GM19023 (cell line): ENCODE data around the gene ZMYND10.

Source experiments
- ATAC-seq: cut with Tn5 transposase; IDR thresholded peaks from one replicate; pipeline ENCODE4 v1.9.1; 2021; ENCODE audit warnings: mild to moderate bottlenecking, moderate library complexity; ENCODE audit not compliant: unreplicated experiment

ZMYND10 gene

DNA sequence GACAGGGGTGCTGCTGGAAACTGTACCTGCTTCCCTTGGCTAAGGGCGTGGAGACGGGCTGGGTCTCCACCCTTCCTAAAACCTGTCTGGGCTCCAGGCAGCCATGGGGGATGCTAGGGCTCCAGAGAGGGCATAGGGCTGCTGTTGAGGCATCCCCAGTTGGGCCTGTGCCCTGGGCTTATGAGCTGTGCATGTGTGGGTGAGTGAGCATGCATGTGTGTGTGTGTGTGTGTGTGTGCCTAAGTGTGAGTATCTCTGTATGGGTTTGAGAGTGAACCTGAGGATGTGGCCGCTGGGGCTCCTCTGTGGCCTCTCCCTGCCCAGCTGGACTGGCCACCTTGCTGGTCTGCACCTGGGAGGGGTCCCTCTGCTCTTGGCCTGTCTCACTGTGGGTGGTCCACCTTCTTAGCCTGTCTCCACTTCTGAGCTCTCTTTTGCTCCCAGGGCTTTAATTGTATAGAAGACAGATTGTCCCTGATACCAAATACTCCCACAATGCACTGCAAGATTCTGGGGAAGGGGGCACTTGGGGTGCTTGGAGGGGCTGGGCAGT, 25.7 kb upstream of the ZMYND10 start:
- no peak for ATAC-seq

DNA sequence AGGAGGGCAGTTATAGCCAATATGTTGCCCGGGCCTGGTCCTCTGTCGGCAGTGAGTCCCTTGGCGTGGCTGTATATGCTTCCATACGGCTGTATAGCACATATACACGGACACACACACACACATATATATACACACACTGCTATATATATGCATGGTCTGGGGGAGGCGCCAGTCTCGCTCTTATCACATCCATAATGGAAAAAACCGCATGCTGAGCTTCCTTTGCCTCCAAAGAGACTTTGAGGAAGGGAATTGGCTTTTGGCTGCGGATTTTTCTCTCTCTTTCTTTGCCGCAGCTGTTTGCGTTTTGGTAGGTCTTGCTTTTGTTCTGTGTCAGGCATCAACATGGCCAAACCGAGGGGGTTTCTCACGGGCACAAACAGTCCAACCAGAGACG, 25.1 kb upstream of the ZMYND10 start:
- no peak for ATAC-seq

DNA sequence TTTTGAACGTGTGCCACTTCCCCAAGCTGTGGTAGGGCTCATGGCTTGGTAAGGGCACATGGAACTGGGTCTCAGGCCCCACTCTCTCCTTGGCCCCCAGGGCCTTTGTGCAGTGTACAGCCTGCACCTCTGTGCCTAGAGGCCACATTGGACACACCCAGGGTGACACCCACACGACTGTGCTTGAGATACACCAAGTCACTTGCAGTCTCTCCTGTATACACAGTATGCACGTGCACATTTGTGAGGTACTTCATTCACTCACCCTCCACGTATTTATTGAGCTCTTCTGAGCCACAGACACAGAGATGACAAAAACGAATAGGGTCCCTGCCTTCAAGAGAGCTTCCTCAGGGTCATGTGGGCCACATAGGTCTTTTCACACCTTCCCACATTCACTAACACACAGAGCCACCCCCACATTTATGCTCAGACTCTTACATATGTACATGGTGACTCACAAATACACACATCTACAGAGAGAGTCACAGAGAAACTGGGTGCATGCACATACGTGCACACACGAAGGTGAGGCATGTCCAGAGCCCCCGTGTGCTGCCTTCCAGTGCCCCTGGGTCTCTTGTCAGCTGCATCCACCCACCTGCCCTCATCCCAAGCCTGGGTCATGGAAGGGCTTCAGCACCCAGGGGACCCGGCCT, 23.6 kb upstream of the ZMYND10 start:
- ATAC-seq, result no peak

DNA sequence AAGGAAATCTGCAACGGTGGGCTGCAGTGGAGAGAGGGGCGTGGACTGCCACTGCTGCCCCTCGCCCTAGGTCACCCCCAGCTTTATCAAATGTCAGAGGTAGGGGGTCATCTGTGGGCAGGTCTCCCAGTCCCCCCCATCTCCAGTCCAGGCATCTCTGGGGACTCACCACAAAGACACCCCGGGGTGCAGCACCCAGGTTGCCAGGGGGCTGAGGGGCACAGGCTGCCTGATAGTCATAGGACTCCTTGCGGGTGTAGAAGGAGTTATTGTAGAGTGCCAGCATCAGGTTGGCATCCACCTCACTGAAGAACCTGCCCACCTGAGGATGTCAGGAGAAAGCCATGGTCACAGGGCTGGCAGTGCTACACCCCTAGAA, 20.3 kb upstream of the ZMYND10 start:
- ATAC-seq, result no peak

DNA sequence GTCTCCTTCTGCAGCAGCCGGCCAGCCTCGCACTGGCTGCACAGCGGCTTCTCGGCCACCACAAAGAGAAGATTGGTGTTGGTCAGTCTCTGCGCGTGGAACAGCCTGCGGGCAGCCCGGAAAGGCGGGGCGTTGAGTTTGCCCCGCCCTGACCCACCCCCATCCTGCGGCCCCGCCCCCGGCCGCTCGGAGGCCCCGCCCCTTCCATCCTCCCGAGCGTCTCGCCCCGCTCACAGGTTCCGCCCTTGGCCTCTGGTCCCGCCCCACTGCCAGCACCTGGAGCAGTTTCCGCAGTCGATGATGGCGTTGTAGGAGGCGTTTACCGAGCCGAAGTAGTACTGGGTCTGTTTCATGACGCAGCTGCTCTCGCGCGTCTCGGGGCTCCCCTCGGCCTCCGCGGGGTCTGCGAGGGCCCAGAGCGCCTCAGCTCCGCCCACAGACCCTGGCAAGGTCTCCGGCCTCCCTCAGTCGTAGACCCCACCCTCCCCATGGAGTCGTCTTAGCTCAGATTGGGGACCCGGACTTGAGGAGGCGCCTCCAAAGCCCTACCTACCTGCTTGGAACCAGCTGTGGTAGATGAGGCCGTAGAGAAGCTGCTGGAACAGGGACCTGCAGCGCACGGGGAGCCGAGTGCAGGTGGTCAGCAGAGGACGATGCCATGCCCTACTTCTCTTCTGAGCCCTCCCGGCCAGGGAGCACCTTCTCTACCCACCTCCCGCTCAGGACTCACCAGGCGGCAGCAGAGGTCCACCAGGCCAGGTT, 19.7 kb upstream of the ZMYND10 start:
- peak; percentile 92 for ATAC-seq

DNA sequence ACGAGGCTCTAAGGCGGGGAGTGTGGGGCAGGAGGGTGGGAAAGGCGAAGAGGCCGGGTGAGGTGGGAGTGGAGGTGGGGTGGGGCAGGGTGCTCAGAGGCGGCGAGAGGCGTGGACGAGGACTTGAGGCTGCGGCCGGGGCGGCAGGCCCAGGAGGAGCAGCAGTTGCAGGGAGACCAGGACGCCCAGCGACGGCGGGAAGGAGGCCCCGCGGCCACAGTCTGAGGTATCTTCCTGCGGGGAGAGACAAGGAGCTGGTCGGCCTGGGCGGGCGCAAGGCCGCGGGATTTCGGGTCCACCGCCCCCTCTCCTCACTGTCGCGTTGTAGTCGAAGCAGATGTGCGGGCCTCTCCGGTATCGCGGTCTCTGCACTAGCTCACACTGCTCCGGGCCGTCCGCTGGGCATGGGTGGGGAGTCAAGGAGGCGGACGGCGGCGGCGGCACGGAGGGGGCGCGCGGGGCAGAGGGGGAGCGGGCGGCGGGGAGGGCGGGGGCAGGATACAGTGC, 19.1 kb upstream of the ZMYND10 start:
- ATAC-seq, result no peak

DNA sequence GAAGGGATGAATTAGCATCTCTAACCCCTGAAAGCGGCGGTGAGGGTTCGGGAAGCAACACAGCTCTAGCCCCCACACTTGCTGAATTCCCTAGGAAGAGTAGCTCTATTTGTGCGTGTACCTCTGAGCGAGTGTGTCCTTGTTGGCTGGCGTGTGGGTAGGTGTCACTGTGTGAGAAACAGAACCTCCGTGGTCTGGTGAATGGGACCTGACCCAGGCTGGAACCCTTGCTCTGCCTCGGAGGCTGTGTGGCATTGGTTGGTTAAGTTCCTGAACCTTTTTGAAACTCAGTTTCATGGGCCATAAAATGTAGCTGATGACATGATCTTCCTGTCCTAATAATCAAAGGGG, 14.2 kb upstream of the ZMYND10 start:
- peak; percentile 18 for ATAC-seq

DNA sequence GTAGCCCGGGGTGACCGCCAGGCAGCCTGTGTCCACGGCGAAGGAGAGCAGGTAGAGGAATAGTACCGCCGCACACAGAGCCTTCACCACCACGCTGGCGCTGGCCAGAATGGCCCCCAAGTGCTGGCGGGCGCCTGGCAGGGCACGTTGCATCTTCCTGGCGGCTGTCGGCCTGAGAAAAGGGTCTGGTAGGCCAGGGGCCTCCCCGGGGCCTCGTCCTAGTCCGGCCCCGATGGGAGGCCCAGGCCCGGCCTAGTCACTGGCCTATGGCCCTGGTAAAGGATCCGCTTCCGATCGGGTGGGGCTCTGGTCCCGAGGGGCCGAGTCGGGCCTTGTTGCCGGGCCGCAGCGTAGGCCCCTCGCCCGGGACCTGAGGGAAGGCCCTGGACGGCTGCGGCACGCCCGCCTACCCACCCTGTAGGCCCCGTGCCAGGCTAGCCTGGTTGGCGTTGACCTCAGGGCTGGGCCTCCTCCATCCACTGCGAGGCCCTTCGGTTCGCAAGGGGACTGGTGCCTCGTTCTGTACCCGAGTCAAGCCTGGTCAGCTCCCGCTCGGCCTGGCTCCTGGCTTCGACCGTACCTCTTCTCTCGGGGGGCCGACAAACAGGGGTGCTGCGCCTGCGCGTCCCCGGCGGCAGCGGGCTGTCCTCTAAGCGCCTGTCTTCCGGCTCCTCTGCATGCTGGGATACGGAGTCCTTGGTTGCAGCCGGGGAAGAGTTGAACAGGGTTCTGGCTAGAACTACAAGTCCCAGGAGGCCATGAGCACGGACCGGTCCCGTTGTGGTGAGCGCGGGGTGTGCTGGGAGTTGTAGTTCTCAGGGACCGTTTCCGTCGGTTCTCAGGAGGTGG, 13.6 kb upstream of the ZMYND10 start, which contains the start of gene TMEM115:
TMEM115 (minus strand) TSS at position 611 of the 849 bp plus-strand sequence; CDS start at position 153, 458 bp downstream.
- ATAC-seq, result peak; percentile 99

DNA sequence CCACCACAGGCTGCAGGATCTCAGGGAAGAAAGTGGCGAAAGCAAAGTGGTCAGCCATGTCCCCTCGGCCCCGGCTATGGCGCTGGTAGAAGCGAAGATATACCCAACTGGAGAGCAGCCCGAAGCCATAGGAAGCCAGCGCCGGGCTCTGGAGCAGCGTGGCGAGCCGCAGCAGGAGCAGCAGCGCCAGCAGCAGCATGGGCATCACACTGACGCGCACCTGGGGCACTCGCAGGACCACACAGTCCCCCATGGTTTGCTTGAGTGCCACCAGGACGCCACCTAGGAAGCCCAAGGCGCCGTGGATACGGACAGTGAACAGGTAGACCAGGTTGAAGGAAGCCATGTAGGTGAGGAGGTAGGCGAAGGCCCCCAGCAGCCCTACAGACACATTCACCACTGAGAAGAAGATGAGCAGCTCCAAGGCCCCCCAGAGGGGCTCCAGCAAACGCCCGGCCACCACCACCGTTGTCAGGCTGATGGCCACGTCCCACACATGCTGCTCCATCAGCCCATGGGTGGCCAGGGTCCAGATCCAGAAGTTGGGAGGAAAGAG, 12.9 kb upstream of the ZMYND10 start:
- ATAC-seq, result no peak

DNA sequence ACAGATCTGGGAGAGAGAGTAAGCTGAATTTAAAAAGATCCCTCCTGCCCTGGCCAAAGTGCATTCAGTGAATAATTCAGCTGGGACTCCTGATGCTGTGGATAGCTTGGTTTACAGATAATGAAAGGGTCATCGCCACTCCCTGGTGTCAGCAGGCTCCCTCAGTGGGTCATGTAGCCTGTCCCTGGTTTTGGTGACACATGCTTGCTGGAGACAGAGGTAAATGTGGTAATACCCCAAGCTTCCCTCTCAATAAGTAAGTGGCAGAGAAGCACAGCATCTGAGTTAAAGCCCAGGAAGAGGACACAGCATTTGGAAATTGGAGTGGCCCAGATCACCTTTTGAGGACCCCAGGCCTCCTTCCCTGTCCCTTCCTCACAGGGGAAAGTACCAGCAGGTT, 11.9 kb upstream of the ZMYND10 start:
- ATAC-seq, result no peak

DNA sequence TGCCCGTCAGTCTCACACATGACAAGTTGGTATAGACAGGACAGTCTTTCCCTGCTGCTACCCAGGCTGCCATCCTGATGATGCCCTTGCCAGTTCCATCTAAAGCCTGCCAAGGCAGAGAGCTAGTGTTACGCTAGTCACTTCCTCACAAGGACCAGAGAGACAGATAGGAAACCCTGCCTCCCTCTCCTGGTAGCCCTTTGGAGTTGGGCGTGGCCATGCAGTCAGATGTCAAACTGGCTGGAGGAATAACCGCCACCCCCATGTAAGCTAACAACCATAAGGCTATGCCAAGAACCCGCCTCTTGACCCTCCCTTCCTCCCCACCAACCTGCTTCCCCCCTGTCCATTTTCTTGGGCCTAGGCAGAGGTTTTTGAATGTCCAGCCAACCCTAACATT, 11.0 kb upstream of the ZMYND10 start:
- no peak for ATAC-seq

DNA sequence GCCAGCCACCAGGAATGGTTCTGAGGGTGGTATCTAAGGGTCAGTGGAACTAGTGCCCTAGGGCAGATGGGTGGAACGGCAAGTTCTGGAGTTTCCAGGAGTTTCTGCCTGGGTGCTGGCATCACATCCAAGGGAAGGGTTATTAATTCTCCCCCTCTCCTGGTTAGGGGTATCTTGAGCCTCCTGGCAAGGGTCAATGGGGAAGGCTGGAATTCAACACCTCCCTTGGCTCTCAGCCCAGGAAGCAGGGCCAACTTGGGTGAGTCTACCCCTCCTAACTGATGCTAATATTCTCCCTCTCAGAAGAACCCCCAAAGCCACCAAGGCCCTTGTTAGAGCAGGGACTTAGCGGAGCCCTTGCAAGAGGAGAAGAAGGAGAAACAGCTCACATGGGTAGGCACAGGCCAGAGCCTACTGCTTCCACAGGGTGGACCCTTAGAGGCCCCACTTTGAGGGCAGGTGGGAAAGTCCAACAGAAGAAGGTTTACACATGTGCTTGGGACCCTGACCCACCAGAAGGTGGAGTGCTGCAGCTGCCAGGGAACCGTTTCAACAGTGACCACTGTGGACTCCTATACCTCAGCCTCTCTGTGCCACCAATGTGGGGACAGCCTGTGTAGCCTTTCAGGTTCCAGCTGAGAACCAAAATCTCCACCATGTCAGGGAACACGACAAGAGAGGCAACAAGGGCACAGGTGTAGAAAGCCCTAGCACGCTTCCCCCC, 10.5 kb upstream of the ZMYND10 start:
- no peak for ATAC-seq

DNA sequence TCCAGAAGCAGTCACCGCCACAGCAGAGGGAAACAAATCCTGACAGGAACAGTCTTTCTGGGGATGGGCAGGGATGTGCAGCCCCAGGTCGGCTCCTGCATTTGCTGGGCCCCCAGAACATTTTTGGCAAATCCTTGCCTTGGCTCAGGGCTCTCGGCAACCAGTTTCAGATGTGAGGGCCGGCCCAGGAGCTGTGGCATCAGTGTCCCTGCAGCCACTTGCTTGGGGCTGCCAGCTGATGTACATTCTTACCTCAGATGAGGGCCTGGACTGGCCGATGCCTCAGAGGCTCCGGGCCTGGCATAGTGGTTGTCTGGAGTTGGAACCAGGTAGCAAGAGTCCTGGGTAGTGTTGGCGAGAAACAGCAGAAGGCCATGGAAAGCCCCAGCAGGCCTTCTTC, 9.3 kb upstream of the ZMYND10 start:
- no peak for ATAC-seq

DNA sequence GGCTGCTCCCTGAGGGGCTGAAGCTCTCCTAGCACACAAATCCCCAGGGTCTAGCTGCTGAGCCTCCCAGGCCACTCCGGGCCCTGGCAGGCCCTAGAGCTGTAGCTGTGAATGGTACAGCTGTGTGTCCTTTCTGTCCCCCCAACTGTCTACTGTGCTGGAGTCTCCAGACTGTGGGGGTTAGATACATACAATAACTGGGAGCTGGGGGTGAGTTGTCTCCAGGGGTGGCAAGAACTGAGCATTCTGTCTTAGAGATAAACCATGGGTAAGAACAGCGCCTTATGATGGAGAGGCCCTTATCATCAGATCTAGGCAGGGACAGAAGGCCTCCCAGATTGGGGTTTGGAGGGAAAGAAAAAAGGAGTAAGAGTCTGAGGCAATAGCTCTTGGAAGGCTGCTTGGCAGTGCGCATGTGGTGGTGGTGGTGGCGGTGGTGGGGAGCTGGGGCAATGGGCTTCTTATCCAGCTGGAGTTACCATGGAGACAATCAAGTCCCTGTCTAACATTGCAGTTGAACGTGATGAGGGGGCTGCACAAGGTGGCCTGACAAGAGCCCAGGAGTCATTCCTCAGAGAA, 8.7 kb upstream of the ZMYND10 start:
- ATAC-seq, result no peak

DNA sequence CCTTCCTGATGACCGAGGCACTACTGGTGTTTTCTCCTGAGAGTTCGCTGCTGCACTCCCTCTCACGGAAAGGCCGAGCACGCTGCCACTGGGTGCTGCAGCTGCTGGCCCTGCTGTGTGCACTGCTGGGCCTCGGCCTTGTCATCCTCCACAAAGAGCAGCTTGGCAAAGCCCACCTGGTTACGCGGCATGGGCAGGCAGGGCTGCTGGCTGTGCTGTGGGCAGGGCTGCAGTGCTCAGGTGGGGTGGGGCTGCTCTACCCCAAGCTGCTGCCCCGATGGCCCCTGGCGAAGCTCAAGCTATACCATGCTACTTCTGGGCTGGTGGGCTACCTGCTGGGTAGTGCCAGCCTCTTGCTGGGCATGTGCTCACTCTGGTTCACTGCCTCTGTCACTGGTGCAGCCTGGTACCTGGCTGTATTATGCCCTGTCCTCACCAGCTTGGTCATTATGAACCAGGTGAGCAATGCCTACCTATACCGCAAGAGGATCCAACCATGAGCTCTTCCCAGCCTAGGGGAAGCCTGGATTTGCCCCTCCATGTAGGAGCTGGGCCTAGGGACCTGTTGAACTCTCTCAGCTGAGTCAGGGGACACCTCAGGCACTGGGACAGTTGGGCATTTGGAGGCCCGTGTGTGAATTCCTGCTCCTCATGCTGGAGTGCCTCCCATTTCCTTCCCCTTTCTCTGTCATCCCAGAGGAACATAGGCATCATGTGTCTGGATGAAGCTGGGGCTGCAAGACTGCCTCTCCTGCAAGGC, 7.9 kb upstream of the ZMYND10 start:
- no peak for ATAC-seq

DNA sequence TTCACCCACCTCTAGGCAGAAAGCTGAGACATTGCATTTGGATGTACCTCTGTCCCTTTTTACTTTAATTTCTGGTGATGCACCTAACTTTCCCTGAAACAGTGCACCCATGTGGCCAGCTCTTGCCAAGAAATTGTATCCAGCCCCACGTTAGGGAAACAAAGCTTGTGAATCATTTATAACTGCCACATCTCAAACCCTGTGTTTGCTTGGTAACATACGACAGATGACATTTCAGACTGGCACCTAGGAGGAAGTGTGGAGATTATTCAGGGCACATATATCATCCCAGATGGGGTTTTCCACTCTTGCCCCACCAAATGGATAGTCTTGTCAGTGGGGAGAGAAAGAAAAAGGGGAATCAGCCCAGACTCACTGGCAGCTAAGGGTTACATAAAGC, 7.2 kb upstream of the ZMYND10 start:
- no peak for ATAC-seq

DNA sequence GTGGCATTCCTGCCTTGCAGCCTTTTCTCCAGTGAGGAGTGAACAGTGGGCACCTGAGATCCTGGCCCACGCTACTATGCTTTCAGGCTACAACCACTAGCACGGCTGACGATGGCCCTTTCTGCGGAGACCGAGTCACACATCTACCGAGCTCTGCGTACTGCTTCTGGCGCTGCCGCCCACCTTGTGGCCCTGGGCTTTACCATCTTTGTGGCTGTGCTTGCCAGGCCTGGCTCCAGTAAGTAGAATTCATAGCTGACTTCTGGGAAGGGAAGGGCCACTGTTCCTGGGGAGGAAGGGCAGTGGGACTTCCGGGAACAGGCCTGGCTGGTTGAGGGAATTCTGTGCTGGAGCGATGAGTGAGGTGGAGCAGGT, 5.8 kb upstream of the ZMYND10 start:
- ATAC-seq, result no peak

DNA sequence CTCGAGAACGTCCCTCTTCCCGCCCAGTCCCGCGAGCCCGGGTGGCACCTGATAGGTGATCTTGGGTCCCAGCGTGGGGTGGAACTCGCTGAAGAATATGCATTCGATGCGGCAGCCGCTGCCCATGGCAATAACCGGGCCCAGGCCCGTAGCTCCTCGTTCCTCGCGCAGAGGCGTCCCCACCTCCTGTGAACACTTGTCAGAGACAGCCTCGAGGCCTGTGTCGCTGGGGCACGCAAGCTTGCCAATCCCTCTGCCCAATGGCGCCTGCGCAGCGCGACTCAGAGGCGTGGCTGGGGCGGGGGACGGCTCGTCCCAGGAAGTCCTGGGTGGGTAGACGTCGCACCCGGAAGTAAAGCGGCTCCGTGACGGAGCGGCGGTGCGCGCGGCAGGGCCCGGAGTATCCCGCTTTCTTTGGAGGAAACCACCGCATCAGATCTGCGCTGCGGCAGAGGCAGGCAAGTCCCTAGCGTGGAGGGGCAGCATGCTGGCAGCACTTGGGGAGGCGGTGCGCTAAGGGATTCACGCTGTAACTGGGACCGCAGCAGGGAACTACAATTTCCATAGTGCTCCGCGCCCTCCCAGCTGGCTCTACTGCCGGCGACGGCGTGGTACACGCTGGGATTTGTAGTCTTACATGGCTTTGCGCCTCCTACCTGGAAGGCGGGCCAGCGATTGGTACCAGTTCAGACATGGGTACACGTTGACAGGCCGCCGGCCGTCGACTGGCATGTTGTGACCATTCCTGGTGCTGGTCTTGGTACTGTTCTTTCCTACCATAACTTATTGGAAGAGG, 5.2 kb upstream of the ZMYND10 start, which contains the start of the genes CYB561D2 and NPRL2:
CYB561D2 (plus strand) TSS at position 336 of the 796 bp plus-strand sequence. CDS start 572 bp downstream, outside the sequence.
NPRL2 (minus strand) TSS at position 249 of the 796 bp plus-strand sequence; CDS start at position 126, 123 bp downstream.
- peak; percentile 83 for ATAC-seq
